DND-41 (cell line): ENCODE measurements around the gene TMCO4.

Experiments used
- ATAC-seq: fragments of 200-7000 bp; cut with Tn5 transposase; 3 replicates; pipeline ENCODE4 v1.9.1; 2021; ENCODE audit warnings: low read depth; ENCODE audit not compliant: insufficient read depth
- DNase-seq: peaks from one replicate; pipeline ENCODE4 v3.0.0-alpha.2; 2020
- H2AFZ ChIP-seq: 2 replicates; pipeline ENCODE4 v1.6.0; 2012; ENCODE audit warnings: low read depth, low read length
- H3K27ac ChIP-seq: 2 replicates; pipeline ENCODE4 v1.5.1; 2012; ENCODE audit warnings: low read length, inconsistent platforms
- H3K27me3 ChIP-seq: fragments of 200-600 bp; sonication (generic); 2 replicates; pipeline ENCODE4 v1.6.0; 2012; ENCODE audit warnings: low read length, mild to moderate bottlenecking, inconsistent platforms; ENCODE audit not compliant: insufficient read depth, poor library complexity
- H3K36me3 ChIP-seq: 2 replicates; pipeline ENCODE4 v1.5.1; 2012; ENCODE audit warnings: low read length, inconsistent platforms; ENCODE audit not compliant: insufficient read depth
- H3K4me1 ChIP-seq: 2 replicates; pipeline ENCODE4 v1.5.1; 2012; ENCODE audit warnings: mild to moderate bottlenecking, low read length; ENCODE audit not compliant: insufficient read depth
- H3K4me2 ChIP-seq: 2 replicates; pipeline ENCODE4 v1.6.0; 2012; ENCODE audit warnings: mild to moderate bottlenecking, moderate library complexity, low read length, inconsistent platforms; ENCODE audit not compliant: insufficient read depth
- H3K4me3 ChIP-seq, 2 experiments: fragments of 200-600 bp in 1 of 2; shearing (Covaris generic) in 1 of 2; 2 replicates each; pipeline ENCODE4 v1.5.1; 2012 to 2016; ENCODE audit warnings: inconsistent platforms in 2 of 2, low read length in 2 of 2, mild to moderate bottlenecking in 2 of 2, low read depth in 1 of 2, moderate library complexity in 1 of 2
- H3K79me2 ChIP-seq: 2 replicates; pipeline ENCODE4 v1.6.0; 2012; ENCODE audit warnings: low read length, inconsistent platforms; ENCODE audit not compliant: insufficient read depth
- H3K9ac ChIP-seq: 2 replicates; pipeline ENCODE4 v1.6.0; 2012; ENCODE audit warnings: low read depth, mild to moderate bottlenecking, inconsistent platforms, low read length, moderate library complexity
- H3K9me3 ChIP-seq: 2 replicates; pipeline ENCODE4 v1.5.1; 2012; ENCODE audit warnings: low read length, moderate library complexity, mild to moderate bottlenecking, inconsistent platforms; ENCODE audit not compliant: insufficient read depth, severe bottlenecking
- H4K20me1 ChIP-seq: 2 replicates; pipeline ENCODE4 v1.6.0; 2012; ENCODE audit warnings: low read length; ENCODE audit not compliant: insufficient read depth
- EZH2 ChIP-seq: IDR thresholded peaks from 3 replicates; pipeline ENCODE4 v1.6.1; 2012; ENCODE audit warnings: borderline replicate concordance, low read depth, mild to moderate bottlenecking, moderate library complexity, low read length, inconsistent platforms; ENCODE audit not compliant: severe bottlenecking
- TF ChIP-seq, protein P1 (sequence below): IDR thresholded peaks from 2 replicates; pipeline ENCODE4 v1.5.1; 2012; ENCODE audit warnings: borderline replicate concordance, low read length, moderate library complexity, mild to moderate bottlenecking; ENCODE audit not compliant: poor library complexity, severe bottlenecking; ENCODE audit errors: extremely low read depth

Gene TMCO4

GRCh38 chr1:19825298-19825697 is 25.6 kb upstream of the TMCO4 start:
- Histone ChIP-seq H4K20me1 (no peaks in the 10 kb centered on the region; the same call in 1 of the 2 replicates), H3K79me2 (no peaks in the 10 kb centered on the region), H3K4me1 (no peaks in the 10 kb centered on the region), H2AFZ (no peak overlapping the region), H3K36me3 (no peaks in the 10 kb centered on the region), H3K9ac (no peak overlapping the region), H3K9me3 (no peaks in the 10 kb centered on the region), H3K4me3 (no peak overlapping the region), H3K27me3 (peaks cover 4% of the 10 kb centered on the region), H3K27ac (no peak overlapping the region), H3K4me2 (no peak overlapping the region)
- no peak for DNase-seq
- TF ChIP-seq, protein P1, sequence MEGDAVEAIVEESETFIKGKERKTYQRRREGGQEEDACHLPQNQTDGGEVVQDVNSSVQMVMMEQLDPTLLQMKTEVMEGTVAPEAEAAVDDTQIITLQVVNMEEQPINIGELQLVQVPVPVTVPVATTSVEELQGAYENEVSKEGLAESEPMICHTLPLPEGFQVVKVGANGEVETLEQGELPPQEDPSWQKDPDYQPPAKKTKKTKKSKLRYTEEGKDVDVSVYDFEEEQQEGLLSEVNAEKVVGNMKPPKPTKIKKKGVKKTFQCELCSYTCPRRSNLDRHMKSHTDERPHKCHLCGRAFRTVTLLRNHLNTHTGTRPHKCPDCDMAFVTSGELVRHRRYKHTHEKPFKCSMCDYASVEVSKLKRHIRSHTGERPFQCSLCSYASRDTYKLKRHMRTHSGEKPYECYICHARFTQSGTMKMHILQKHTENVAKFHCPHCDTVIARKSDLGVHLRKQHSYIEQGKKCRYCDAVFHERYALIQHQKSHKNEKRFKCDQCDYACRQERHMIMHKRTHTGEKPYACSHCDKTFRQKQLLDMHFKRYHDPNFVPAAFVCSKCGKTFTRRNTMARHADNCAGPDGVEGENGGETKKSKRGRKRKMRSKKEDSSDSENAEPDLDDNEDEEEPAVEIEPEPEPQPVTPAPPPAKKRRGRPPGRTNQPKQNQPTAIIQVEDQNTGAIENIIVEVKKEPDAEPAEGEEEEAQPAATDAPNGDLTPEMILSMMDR: no peak
- no peak for TF ChIP-seq EZH2
- ATAC-seq: no peak

- no peak for ATAC-seq
- no peak overlapping the region for H3K4me2 ChIP-seq
- no peaks in the 10 kb centered on the region for H3K4me1 ChIP-seq
- H3K36me3 ChIP-seq: no peaks in the 10 kb centered on the region
- DNase-seq: no peak
- H3K27ac ChIP-seq: no peak overlapping the region
- H2AFZ ChIP-seq: no peak overlapping the region
- no peak overlapping the region for H3K4me3 ChIP-seq
- H3K27me3 ChIP-seq: peaks cover 4% of the 10 kb centered on the region
- TF ChIP-seq, protein P1: no peak
- TF ChIP-seq EZH2: no peak
- H3K9me3 ChIP-seq: no peaks in the 10 kb centered on the region
- H3K79me2 ChIP-seq: no peaks in the 10 kb centered on the region
- no peak overlapping the region for H3K9ac ChIP-seq
- no peaks in the 10 kb centered on the region; the same call in 1 of the 2 replicates for H4K20me1 ChIP-seq
These were observed 24.8 kb upstream of the TMCO4 start for GRCh38 chr1:19824541-19824940.

GRCh38 chr1:19824036-19824435 is 24.3 kb upstream of the TMCO4 start:
- Histone ChIP-seq H3K4me2 (no peak overlapping the region), H3K9ac (no peak overlapping the region), H3K9me3 (no peaks in the 10 kb centered on the region), H3K36me3 (no peaks in the 10 kb centered on the region), H3K79me2 (no peaks in the 10 kb centered on the region), H4K20me1 (no peaks in the 10 kb centered on the region; the same call in 1 of the 2 replicates), H3K27me3 (peaks cover 4% of the 10 kb centered on the region), H3K4me3 (no peak overlapping the region), H3K27ac (no peak overlapping the region), H3K4me1 (no peaks in the 10 kb centered on the region), H2AFZ (no peak overlapping the region)
- ATAC-seq: no peak
- DNase-seq: no peak
- TF ChIP-seq, protein P1: no peak
- no peak for TF ChIP-seq EZH2

DNA sequence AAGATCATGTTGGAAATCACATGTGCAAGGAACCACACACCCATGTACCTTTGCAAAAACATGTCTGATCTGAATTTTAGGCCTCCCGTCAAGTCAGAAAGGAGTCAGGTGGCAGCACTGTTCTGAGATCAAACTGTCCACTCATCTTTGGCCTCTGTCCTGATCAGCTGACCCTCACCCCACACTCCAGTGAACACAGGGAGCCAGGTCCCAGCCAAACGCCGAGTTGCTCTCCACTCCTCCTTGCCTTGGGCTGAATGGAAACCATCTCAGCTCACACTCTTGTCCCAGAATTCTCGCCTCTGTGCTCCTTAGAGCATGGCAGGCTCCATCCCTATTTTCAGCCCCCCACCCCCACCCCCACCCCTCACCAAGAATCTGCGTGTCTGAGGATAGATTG is 20.0 kb upstream of the TMCO4 start:
- no peak overlapping the region for H2AFZ ChIP-seq

More for the DNA sequence above, 20.0 kb upstream of the TMCO4 start:
- H3K9ac ChIP-seq: no peak overlapping the region
- no peak overlapping the region for H3K4me2 ChIP-seq
- H3K27ac ChIP-seq: no peak overlapping the region
- no peaks in the 10 kb centered on the region for H3K4me1 ChIP-seq
- H4K20me1 ChIP-seq: no peaks in the 10 kb centered on the region
- no peak for ATAC-seq
- no peaks in the 10 kb centered on the region for H3K9me3 ChIP-seq
- no peak for TF ChIP-seq EZH2
- TF ChIP-seq, protein P1: no peak
- H3K4me3 ChIP-seq: no peak overlapping the region
- H3K79me2 ChIP-seq: no peaks in the 10 kb centered on the region
- H3K36me3 ChIP-seq: no peaks in the 10 kb centered on the region
- DNase-seq: no peak
- H3K27me3 ChIP-seq: peaks cover 4% of the 10 kb centered on the region
